ENCODE data around the gene KLF15.

DNA sequence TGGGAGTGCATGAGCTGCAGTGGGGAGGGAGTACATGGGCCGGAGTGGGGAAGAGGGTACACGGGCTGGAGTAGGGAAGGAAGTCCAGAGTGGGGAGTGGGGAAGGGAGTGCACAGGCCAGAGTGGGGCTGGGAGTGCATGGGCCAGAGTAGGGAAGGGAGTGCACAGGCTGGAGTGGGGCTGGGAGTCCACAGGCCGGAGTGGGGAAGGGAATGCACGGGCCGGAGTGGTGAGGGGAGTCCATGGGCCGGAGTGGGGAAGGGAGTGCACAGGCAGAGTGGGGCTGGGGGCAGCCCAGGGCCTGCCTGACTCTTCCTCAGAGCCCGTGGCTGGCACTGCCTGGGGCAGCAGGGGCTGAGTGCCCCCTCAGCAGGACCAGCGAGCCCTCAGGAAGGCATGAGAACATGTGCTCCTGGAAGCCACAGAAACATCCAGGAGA is 40.7 kb downstream of the KLF15 start:
- TF ChIP-seq, protein P1, sequence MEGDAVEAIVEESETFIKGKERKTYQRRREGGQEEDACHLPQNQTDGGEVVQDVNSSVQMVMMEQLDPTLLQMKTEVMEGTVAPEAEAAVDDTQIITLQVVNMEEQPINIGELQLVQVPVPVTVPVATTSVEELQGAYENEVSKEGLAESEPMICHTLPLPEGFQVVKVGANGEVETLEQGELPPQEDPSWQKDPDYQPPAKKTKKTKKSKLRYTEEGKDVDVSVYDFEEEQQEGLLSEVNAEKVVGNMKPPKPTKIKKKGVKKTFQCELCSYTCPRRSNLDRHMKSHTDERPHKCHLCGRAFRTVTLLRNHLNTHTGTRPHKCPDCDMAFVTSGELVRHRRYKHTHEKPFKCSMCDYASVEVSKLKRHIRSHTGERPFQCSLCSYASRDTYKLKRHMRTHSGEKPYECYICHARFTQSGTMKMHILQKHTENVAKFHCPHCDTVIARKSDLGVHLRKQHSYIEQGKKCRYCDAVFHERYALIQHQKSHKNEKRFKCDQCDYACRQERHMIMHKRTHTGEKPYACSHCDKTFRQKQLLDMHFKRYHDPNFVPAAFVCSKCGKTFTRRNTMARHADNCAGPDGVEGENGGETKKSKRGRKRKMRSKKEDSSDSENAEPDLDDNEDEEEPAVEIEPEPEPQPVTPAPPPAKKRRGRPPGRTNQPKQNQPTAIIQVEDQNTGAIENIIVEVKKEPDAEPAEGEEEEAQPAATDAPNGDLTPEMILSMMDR (IDR thresholded peaks at IDR 0.05): no peak
- no peak for TF ChIP-seq POLR2A (IDR thresholded peaks at IDR 0.05)
